ENCODE results near the gene HMGCS2.
"Not testable (repeated sequence)": the region's sequence is repeated elsewhere in the genome, so short reads cannot be mapped to it uniquely, and the experiment has no call there.

The HMGCS2 gene

DNA sequence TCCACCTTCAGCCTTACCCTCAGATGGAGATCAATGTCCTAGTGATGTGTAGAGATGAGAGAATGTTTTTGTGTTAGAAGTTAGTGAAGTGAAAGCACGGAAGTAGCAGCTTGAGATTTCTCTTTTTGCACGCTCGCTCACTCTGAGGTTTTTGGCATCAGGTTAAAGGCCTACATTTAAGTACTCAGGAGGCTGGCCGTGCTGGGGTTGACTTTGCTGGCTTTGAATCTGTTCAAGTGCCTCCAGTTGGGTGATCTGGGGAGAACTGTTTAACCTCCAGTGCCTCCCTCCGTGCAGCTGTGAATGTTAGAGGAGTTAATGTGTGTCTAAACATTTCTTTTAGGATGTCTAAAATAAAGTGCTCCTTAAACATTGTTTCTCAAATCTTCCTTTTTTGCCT lies 43.1 kb downstream of the HMGCS2 start:
- no peak for DNase-seq

DNA sequence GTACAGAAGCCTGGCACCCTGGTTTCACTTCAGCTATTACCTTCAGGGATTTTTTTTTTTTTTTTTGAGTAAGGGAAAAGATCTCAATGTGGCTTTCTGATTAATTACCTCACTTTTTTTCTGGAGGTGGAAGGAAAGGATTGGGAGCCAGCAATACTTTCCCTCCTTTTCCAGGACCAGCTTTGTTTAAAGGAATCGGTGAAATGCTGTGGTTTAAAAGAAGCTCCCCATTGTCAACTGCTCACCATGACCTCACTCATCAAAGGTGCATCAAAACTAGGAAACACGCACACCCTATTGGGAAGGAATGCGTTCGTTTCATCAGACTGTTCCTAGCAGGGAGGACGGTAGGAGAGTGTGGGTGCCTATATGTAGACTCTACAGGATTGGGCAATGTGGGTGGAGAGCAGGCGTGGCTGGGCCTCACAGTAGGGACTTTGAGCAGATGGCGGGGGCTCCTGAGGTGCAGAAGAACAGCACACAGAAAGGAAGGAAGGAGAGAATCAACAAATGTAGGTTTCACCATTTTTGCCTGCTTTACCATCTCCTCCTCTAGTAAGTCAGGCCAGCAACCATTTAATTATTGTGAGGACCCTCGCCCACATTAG lies 44.0 kb downstream of the HMGCS2 start:
- DNase-seq = no peak

DNA sequence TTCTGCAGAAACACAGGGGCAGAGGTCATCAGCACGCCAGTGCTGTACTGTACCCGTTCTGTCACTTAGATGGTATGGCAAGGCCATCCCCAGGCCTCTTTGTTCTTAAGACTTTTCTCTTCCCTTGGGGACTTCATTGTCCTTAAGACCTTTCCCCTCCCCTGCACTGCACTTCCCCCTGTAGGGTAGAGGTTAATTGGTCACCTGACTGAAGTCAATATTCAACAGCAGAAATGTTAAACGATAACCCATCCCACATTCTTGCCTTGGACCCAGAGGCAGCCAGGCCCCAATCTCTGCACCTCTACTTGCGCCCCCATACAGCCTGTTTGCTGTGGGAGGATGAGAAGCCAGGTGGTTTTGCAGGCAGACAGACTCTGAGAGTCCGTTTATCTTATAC lies 46.8 kb downstream of the HMGCS2 start:
- no peak for DNase-seq

DNA sequence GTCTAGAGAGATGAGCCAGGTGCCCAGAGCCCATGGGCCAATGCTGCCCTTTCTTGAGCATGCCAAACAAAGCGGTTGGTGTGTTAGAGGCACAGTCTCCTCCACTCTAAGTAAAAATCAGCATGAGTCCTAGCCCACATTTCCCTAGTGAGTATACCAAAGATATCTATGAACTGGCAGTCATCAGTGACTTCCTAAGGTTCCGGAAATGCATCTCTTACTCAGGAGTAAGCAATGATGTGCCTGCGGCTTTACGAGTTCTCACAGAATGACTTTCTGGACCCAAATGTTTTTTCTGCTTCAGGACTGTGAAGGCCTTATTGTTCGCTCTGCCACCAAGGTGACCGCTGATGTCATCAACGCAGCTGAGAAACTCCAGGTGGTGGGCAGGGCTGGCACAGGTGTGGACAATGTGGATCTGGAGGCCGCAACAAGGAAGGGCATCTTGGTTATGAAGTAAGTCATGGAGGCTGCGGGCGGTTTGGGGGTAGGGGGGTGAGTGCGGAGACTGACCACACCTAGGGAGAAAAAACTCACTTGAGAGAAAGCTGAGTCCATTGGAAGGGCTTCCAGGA lies 47.8 kb downstream of the HMGCS2 start:
- DNase-seq = no peak

DNA sequence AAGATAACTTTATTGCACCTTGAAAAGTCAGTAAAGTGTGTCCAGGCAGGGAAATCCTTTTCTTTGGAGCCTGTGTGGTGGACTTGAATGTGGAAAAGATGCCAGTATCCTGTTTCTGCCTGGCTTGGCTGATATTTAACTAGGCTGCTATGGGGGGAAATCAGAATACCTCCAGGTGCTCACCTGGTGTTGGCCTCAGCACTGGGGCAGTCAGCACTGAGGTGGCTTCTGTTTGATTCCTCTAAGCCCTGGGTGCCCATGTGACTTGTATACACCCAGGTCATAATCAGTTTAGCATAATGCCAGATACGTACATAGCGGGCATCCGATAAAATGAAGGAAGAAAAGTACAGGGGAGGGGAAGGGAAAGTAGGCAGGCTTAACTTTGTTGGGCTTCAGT lies 49.7 kb downstream of the HMGCS2 start:
- no peak for DNase-seq

DNA sequence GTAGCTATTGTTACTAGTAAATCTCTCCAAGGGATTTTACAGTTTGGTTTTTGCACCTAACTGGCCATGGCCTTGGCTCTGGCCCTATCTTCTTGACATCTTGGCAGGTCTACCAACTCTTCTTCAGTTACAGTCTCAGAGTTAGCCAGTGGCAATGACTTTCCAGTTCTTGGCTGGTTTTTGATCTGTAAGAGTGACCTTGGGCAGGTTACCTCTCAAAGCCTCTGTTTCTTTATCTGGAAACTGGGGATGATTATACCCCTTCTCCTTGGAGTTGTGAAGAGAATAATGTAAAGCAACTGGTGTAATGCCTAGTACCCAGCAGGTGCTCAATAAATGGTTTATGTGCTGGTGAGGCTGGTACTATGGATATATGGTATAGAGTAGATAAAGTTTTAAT lies 50.3 kb downstream of the HMGCS2 start:
- no peak for DNase-seq

DNA sequence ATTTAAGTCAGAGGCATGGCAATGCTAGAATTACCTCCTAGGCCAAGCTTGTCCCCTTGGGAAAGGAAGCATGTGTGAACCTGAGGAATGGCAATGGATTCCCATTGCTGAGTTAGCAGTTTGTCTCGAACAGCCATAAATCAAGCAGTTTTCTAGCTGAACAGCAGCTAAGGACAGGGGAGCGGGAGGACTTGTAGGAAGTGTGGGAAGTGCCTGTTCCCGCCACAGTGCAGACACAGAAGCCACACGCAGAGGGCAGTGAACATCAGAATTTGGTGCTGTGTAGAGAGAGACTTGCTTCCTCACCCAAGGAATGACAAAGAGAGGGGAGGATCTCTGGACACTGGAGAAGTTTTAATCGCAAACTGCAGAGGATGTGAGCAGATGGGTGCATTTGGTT lies 53.2 kb downstream of the HMGCS2 start:
- no peak for DNase-seq

DNA sequence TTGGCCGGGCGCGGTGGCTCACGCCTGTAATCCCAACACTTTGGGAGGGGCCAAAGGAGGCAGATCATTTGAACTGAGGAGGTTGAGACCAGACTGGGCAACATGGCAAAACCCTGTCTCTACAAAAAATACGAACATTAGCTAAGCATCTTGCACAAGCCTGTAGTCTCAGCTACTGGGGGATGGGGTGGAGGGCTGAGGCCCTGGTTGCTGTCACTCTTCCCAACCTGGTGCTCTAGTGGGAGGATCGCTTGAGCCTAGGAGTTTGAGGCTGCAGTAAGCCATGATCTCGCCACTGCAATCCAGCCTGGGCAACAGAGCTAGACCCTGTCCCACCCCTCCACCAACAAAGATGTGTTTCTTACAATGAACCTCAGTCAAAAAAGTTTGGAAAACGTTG lies 54.1 kb downstream of the HMGCS2 start:
- DNase-seq = no peak

DNA sequence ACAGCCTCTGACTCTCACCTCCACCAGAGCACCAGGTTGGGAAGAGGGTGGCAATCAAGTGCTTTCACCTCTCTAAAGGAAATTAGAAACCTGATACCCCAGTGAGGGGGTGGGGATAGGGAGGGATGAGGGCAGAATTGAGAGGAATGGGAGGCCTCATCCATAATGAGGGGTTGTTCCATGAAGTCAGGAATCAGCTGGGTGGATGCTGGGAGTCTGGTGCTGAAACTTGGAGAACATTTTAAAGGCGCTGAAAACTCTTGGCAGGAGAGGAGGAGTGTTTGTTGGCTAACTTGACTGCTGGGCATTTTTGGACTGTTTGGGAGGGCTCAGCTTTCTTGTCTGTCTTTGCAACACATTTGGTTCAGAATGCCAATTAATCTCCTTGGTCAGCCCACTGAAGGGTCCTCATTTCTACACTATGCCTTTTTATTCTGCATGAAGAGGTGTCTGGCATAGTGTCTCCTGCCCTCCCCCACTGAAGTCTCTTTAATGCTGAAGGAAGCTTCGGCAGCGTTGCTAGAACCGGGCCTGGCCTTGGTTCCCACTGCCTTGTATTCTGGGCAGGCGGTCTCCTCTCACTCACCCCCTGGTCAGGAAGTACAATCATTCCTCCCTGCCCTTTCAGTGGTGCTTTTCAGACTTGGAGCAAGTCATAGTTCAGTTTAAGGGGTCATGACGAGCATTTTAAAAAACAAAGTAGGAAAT lies 54.8 kb downstream of the HMGCS2 start:
- DNase-seq = no peak

DNA sequence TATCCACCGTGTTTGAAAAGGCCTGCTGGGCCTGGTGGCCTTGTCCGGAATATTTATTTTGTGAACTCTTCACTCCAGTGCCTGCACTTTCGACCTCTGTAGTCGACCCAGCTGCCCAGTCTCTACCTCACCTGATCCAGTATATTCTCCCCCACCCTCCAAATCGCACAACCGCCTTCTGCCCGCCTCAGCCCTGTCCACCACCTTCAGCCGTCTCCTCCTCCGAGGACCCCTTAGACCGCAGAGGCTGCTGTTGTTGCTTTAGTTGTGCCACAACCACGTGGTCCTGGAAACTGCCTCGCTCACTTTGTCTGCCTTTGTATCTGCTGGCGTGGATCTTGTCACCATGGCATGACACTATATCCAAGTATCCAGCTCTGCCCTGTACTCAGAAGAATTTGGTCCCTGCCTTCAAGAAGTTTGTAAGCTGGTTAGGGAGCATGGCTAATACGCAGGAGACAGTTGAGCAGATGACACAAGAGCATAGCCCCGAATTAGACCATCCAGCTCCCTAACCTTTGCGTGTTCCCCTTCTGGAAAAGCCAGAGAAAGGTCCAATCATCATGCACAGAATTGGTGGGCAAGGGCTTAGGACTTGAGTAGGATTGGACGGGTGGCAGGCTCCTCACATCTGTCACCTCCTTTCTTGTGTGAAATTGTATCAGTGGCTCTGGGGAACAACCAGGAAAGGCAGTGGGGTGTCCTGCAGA lies 55.5 kb downstream of the HMGCS2 start:
- no peak for DNase-seq

DNA sequence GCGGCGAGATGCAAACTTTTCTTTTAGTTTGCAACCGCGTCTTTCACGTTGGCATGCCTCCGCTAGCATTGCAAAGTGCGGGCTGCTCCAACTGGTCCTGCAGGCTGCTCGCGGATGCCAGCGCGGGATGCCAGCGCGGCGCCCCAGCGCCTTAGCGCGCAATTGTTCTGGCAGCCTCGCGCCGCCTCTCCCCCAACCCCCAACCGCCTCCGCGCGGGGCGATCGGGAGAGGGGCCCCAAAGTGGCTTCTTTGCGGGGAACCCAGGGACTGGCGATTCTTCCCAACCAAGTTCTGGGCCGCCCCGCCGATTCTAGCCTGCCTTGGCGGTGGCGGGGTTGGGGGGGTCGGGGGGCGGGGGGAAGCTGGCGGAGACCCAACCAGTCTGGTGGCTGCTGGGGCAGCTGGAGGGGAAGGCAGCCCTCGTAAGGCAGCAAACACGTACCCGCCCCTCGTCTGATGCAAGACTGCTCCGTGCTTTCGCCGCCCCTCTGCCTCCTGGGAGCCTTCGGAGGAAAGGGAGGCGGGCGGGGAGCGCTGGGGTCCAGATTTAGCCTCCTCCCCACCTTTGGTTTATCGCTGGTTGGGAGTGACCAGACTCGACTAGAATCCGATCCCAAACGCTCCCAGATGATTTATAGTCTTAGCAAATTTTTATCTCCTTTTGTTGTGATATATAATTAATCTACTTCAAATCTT lies 56.2 kb downstream of the HMGCS2 start:
- peak; percentile 94 for DNase-seq

DNA sequence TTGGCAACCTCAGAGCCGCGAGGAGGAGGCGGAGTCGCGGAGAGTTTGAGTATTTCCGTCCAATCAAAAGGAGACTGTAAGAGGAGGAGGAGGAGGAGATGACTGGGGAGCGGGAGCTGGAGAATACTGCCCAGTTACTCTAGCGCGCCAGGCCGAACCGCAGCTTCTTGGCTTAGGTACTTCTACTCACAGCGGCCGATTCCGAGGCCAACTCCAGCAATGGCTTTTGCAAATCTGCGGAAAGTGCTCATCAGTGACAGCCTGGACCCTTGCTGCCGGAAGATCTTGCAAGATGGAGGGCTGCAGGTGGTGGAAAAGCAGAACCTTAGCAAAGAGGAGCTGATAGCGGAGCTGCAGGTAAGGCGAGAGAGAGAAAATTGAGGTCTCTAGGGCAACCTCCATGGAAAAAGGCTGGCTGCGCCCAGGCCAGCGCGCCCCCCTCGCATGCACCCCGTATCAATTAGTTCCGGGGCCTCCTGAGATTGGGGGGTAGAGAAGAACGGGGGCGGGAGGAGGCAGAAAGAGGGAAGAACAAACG lies 56.8 kb downstream of the HMGCS2 start, which contains the start of gene PHGDH:
TSS of gene PHGDH (plus strand) at position 131 of the 538 bp plus-strand sequence. CDS start at position 220, 89 bp downstream.
- peak; percentile 82 for DNase-seq

DNA sequence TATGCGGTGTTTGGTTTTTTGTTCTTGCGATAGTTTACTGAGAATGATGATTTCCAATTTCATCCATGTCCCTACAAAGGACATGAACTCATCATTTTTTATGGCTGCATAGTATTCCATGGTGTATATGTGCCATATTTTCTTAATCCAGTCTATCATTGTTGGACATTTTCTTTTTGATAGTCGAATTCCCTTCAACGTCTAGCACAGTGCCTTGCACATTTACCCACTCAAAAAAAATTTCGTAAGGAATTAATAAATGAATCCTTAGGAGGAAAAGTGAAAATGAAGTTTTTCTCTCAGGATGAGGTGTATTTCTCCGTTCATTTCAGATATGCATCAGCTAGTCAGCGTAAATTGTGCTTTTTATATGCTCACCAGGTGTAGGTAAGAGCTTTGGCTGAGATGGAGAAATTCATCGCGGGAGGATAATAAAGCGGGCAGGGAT lies 57.3 kb downstream of the HMGCS2 start:
- not testable (repeated sequence) for DNase-seq

DNA sequence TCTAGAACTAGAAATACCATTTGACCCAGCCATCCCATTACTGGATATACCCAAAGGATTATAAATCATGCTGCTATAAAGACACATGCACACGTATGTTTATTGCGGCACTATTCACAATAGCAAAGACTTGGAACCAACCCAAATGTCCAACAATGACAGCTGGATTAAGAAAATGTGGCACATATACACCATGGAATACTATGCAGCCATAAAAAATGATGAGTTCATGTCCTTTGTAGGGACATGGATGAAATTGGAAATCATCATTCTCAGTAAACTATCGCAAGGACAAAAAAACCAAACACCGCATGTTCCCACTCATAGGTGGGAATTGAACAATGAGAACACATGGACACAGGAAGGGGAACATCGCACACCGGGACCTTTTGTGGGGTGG lies 62.1 kb downstream of the HMGCS2 start:
- not testable (repeated sequence) for DNase-seq

DNA sequence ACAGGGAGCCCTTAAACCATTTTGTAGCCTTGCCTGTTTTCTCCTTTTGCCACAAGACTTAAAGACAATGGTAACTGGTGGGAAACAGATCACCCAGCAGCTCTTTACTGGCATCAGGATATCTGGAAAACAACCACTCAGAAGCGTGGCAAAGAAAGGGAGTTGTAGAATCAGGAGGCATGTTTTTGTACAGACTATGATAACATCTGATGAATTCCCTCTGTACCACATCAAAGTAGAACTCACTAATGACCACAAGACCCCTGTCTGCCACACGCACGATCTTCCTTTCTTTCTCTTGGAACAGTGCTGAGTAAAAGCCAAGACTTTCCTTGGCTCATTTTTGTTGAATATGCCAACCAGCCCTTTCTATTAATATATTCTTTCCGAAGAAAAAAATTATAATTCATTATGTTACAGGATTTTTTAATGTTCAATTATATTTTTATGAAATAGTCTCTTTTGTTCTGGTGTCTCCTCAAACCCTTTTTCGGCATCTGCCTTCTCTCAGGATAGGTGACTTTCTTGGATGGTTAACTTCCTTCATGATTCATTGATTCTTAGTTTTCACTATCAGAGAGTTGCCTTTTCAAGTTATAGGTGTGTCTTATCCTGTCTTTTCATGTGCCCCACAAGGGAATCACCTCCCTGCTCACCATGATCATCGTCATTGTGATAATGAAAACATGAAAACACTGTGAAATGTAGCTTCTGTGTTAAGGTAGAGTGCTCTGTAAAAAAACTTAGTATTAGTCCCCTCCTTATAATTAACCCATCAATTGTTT lies 64.8 kb downstream of the HMGCS2 start:
- DNase-seq = no peak

DNA sequence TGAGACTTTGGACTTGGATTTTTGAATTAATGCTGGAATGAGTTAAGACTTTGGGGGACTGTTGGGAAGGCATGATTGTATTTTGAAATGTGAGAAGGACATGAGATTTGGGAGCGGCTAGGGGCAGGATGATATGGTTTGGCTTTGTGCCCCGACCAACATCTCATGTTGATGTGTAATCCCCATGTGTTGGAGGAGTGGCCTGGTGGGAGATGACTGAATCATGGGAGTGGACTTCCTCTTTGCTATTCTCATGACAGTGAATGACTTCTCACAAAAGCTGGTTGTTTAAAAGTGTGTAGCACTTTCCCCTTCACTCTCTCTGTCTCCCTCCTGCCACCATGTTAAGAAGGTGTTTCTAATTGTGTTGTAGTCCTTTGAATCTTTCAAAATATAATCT lies 66.3 kb downstream of the HMGCS2 start:
- DNase-seq = no peak

DNA sequence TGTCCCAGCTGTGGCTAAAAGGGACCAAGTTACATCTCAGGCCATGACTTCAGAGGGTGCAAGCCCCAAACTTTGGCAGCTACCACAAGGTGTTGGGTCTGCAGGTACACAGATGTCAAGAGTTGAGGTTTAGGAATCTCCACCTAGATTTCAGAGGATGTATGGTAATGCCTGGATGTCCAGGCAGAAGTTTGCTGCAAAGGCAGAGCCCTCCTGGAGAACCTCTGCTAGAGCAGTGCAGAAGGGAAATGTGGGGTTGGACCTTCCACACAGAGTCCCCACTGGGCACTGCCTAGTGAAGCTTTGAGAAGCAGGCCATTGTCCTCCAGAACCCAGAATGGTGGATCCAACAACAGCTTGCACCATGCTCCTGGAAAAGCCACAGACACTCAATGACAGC lies 67.0 kb downstream of the HMGCS2 start:
- DNase-seq = no peak

DNA sequence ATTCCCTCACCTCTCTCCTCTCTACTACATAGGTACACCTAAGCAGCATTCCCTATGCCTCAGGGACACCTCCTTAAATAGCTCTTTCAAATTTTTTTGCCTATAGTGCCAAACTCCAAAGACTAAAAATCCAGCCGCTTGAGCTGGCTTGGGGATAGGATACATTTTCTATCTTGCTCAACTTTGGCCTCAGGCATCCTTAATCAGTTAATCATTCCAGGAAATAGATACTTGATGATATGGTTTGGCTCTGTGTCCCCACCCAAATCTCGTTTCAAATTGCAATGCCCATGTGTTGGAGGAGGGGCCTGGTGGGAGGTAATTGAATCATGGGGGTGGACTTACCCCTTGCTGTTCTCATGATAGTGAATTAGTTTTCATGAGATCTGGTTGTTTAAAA lies 68.4 kb downstream of the HMGCS2 start:
- no peak for DNase-seq
